C4-2B (cell line): ENCODE data around the gene CCDC112.

Experiments used
- ZFX ChIP-seq: fragments of 450-650 bp; IDR thresholded peaks from 2 replicates; pipeline ENCODE4 v1.6.1; 2017
- TF ChIP-seq, protein P1 (sequence below): fragments of 450-650 bp; conservative IDR thresholded peaks from 2 replicates; pipeline ENCODE4 v1.5.1; 2017; ENCODE audit warnings: mild to moderate bottlenecking

DNA sequence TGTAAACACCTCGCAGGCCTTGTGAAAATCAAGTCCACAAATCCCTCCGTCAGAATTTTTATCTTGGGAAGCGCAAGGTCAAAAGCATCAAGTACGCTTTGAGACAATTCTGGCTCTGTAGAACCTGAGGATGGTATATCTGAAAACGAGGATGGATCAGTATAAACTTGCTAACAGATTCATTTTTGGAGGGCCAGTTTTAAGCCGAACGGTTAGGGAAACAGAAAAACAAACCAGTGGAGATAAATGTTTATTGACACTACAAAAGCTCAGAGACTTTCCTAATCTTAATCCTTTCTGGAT is 33.4 kb downstream of the CCDC112 start:
- TF ChIP-seq, protein P1, sequence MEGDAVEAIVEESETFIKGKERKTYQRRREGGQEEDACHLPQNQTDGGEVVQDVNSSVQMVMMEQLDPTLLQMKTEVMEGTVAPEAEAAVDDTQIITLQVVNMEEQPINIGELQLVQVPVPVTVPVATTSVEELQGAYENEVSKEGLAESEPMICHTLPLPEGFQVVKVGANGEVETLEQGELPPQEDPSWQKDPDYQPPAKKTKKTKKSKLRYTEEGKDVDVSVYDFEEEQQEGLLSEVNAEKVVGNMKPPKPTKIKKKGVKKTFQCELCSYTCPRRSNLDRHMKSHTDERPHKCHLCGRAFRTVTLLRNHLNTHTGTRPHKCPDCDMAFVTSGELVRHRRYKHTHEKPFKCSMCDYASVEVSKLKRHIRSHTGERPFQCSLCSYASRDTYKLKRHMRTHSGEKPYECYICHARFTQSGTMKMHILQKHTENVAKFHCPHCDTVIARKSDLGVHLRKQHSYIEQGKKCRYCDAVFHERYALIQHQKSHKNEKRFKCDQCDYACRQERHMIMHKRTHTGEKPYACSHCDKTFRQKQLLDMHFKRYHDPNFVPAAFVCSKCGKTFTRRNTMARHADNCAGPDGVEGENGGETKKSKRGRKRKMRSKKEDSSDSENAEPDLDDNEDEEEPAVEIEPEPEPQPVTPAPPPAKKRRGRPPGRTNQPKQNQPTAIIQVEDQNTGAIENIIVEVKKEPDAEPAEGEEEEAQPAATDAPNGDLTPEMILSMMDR = no peak
- no peak; the same call in 1 of the 2 replicates for TF ChIP-seq ZFX
